Vagina (tissue), 2 donors: ENCODE data around the gene DLX6.

ENCODE experiments used
- POLR2A ChIP-seq, 2 donors: fragments of 450-650 bp; IDR thresholded peaks; one replicate each; pipeline ENCODE4 v1.6.1; 2017; ENCODE audit warnings: antibody characterized with exemption in 2 of 2, mild to moderate bottlenecking in 2 of 2, moderate library complexity in 2 of 2
- POLR2AphosphoS5 ChIP-seq, 2 donors: sonication (generic); formaldehyde crosslinking; IDR thresholded peaks; one replicate each; pipeline ENCODE4 v1.9.0; 2017; ENCODE audit warnings: antibody characterized with exemption in 2 of 2, mild to moderate bottlenecking in 2 of 2, low read depth in 1 of 2; ENCODE audit not compliant: insufficient read depth in 1 of 2
- TF ChIP-seq, protein P1 (sequence below), 3 experiments: fragments of 450-650 bp in 2 of 3; fragments of 200-600 bp in 1 of 3; sonication (generic) in 1 of 3; IDR thresholded peaks; one replicate each; pipeline ENCODE4 v1.5.1; 2017 to 2019; ENCODE audit warnings: antibody characterized with exemption in 3 of 3, mild to moderate bottlenecking in 2 of 3, moderate library complexity in 2 of 3

DNA sequence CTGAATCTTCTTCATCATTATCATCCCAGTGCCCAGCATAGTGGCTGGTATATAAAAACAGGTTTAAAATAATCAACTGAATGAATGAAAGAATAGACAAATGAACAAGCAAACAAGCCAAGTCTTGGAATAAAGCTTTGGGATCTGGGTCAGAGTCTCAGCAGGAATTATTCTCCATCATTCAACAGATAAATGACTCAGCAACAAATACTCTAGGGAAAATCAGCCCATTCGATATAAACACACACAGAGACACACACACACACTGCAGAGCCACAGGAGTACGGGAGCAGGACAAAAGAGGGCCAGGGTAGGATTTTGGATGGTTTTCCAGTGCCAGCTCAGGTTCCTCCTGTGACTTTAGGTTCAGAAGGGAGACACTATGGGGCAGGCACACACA is 29.2 kb upstream of the DLX6 start:
- TF ChIP-seq, protein P1, sequence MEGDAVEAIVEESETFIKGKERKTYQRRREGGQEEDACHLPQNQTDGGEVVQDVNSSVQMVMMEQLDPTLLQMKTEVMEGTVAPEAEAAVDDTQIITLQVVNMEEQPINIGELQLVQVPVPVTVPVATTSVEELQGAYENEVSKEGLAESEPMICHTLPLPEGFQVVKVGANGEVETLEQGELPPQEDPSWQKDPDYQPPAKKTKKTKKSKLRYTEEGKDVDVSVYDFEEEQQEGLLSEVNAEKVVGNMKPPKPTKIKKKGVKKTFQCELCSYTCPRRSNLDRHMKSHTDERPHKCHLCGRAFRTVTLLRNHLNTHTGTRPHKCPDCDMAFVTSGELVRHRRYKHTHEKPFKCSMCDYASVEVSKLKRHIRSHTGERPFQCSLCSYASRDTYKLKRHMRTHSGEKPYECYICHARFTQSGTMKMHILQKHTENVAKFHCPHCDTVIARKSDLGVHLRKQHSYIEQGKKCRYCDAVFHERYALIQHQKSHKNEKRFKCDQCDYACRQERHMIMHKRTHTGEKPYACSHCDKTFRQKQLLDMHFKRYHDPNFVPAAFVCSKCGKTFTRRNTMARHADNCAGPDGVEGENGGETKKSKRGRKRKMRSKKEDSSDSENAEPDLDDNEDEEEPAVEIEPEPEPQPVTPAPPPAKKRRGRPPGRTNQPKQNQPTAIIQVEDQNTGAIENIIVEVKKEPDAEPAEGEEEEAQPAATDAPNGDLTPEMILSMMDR (IDR thresholded peaks at IDR 0.05): no peak
- no peak for TF ChIP-seq POLR2A (IDR thresholded peaks at IDR 0.05)
- TF ChIP-seq POLR2AphosphoS5 (IDR thresholded peaks at IDR 0.05; ENCODE audit: insufficient read depth in 1 of 2, low read depth in 1 of 2): no peak
